Measurements from ENCODE around the gene HDAC2.

HDAC2 gene

GRCh38 chr6:114010540-114010939, 39.6 kb upstream of the HDAC2 start:
- no peak overlapping the region for H3K27ac ChIP-seq (replicated peaks)

GRCh38 chr6:114009192-114009591, 38.2 kb upstream of the HDAC2 start:
- no peak for DNase-seq (ENCODE audit: low read depth in 1 of 2, low spot score in 1 of 2)
- Histone ChIP-seq H3K27ac (replicated peaks) (no peak overlapping the region), H3K27me3 (ENCODE audit: insufficient read depth, poor library complexity, severe bottlenecking) (no peaks in the 10 kb centered on the region), H3K4me3 (replicated peaks; ENCODE audit: insufficient read depth, low read length) (no peak overlapping the region)
- TF ChIP-seq SPI1 (IDR thresholded peaks at IDR 0.05; ENCODE audit: borderline replicate concordance, low read depth) (no peak), GABPA (IDR thresholded peaks at IDR 0.05; ENCODE audit: low read depth) (no peak), REST (IDR thresholded peaks at IDR 0.05; ENCODE audit: insufficient replicate concordance, low read depth) (no peak), POLR2AphosphoS5 (IDR thresholded peaks at IDR 0.05; ENCODE audit: low read depth) (no peak), CTCF (IDR thresholded peaks at IDR 0.05; ENCODE audit: insufficient read depth, low read length) (no peak)

More at GRCh38 chr6:114010540-114010939, 39.6 kb upstream of the HDAC2 start:
- TF ChIP-seq REST (IDR thresholded peaks at IDR 0.05; ENCODE audit: insufficient replicate concordance, low read depth) (no peak), GABPA (IDR thresholded peaks at IDR 0.05; ENCODE audit: low read depth) (no peak), CTCF (IDR thresholded peaks at IDR 0.05; ENCODE audit: insufficient read depth, low read length) (no peak), POLR2AphosphoS5 (IDR thresholded peaks at IDR 0.05; ENCODE audit: low read depth) (no peak)
- H3K27me3 ChIP-seq (ENCODE audit: insufficient read depth, poor library complexity, severe bottlenecking), result no peaks in the 10 kb centered on the region
- H3K4me3 ChIP-seq (replicated peaks; ENCODE audit: insufficient read depth, low read length), result no peak overlapping the region
- no peak for DNase-seq (ENCODE audit: low read depth in 1 of 2, low spot score in 1 of 2)

GRCh38 chr6:114008331-114008730, 37.4 kb upstream of the HDAC2 start:
- no peak overlapping the region for H3K27ac ChIP-seq (replicated peaks)
- H3K27me3 ChIP-seq (ENCODE audit: insufficient read depth, poor library complexity, severe bottlenecking), result no peaks in the 10 kb centered on the region
- DNase-seq (ENCODE audit: low read depth in 1 of 2, low spot score in 1 of 2), result no peak
- H3K4me3 ChIP-seq (replicated peaks; ENCODE audit: insufficient read depth, low read length), result no peak overlapping the region
- TF ChIP-seq CTCF (IDR thresholded peaks at IDR 0.05; ENCODE audit: insufficient read depth, low read length) (no peak), POLR2AphosphoS5 (IDR thresholded peaks at IDR 0.05; ENCODE audit: low read depth) (no peak), SPI1 (IDR thresholded peaks at IDR 0.05; ENCODE audit: borderline replicate concordance, low read depth) (no peak), REST (IDR thresholded peaks at IDR 0.05; ENCODE audit: insufficient replicate concordance, low read depth) (no peak), GABPA (IDR thresholded peaks at IDR 0.05; ENCODE audit: low read depth) (no peak)

All from HL-60 (cell line).